GM23248 (cell line): Measurements from ENCODE around the gene GDF10. TPM values are rescaled to one million over a fixed set of nuclear protein-coding genes. Genes with fewer than 3 reads are reported as not detected.
A peak's percentile ranks its signal among the peaks of the same experiment; 100 is the strongest.

Experiments
- DNase-seq: peaks from one replicate; pipeline ENCODE4 v3.0.0-alpha.2; 2015
- H2AFZ ChIP-seq: fragments of 200-600 bp; sonication (generic); 2 replicates; pipeline ENCODE4 v1.6.1; 2016; ENCODE audit warnings: antibody characterized with exemption
- H3F3A ChIP-seq: fragments of 200-600 bp; sonication (generic); 2 replicates; pipeline ENCODE4 v1.6.1; 2016; ENCODE audit warnings: mild to moderate bottlenecking, antibody characterized with exemption, mixed run types; ENCODE audit not compliant: insufficient read depth
- H3K27ac ChIP-seq: fragments of 200-600 bp; sonication (generic); 2 replicates; pipeline ENCODE4 v1.5.1; 2016; ENCODE audit warnings: mild to moderate bottlenecking
- H3K27me3 ChIP-seq: fragments of 200-600 bp; sonication (generic); replicated peaks from 2 replicates; pipeline ENCODE4 v1.6.1; 2016; ENCODE audit warnings: mild to moderate bottlenecking; ENCODE audit not compliant: insufficient read depth
- H3K36me3 ChIP-seq: fragments of 200-600 bp; sonication (generic); 2 replicates; pipeline ENCODE4 v1.6.1; 2016; ENCODE audit warnings: low read depth, mild to moderate bottlenecking
- H3K4me1 ChIP-seq: fragments of 200-600 bp; sonication (generic); 2 replicates; pipeline ENCODE4 v1.6.1; 2016; ENCODE audit warnings: mild to moderate bottlenecking; ENCODE audit not compliant: insufficient read depth
- H3K4me2 ChIP-seq: fragments of 200-600 bp; sonication (generic); one replicate; pipeline ENCODE4 v1.6.1; 2016; ENCODE audit warnings: mild to moderate bottlenecking; ENCODE audit not compliant: unreplicated experiment
- H3K4me3 ChIP-seq: fragments of 200-600 bp; sonication (generic); 2 replicates; pipeline ENCODE4 v1.5.1; 2016; ENCODE audit warnings: mild to moderate bottlenecking
- H3K79me2 ChIP-seq: fragments of 200-600 bp; sonication (generic); 2 replicates; pipeline ENCODE4 v1.6.1; 2016; ENCODE audit warnings: mild to moderate bottlenecking; ENCODE audit not compliant: insufficient read depth
- H3K9ac ChIP-seq: fragments of 200-600 bp; sonication (generic); 2 replicates; pipeline ENCODE4 v1.6.1; 2016; ENCODE audit warnings: mild to moderate bottlenecking
- H3K9me2 ChIP-seq: fragments of 200-600 bp; sonication (generic); 2 replicates; pipeline ENCODE4 v1.6.1; 2016; ENCODE audit warnings: mixed run types, mild to moderate bottlenecking, moderate library complexity; ENCODE audit not compliant: insufficient read depth
- H3K9me3 ChIP-seq: fragments of 200-600 bp; sonication (generic); one replicate; pipeline ENCODE4 v1.6.1; 2017; ENCODE audit warnings: low read depth
- H4K20me1 ChIP-seq: fragments of 200-600 bp; sonication (generic); 2 replicates; pipeline ENCODE4 v1.6.0; 2016; ENCODE audit not compliant: insufficient read depth
- EZH2 ChIP-seq: fragments of 200-600 bp; sonication (generic); IDR thresholded peaks from 2 replicates; pipeline ENCODE4 v1.6.1; 2018; ENCODE audit warnings: antibody characterized with exemption, mild to moderate bottlenecking; ENCODE audit not compliant: insufficient read depth, poor library complexity, severe bottlenecking
- EZH2phosphoT487 ChIP-seq: fragments of 200-600 bp; sonication (generic); IDR thresholded peaks from 2 replicates; pipeline ENCODE4 v1.6.1; 2018; ENCODE audit warnings: antibody characterized with exemption, moderate library complexity, mild to moderate bottlenecking, low read depth; ENCODE audit not compliant: insufficient read depth
- WGBS, 2 experiments: methylation state at CpG; one replicate each; pipeline ENCODE4 v1.1.6; 2015 to 2017; ENCODE audit warnings: low lambda C conversion rate in 2 of 2, low coverage in 1 of 2; ENCODE audit errors: missing lambda C conversion rate in 2 of 2; 5-methylcytosine and 5-hydroxymethylcytosine counted together
- in situ Hi-C: fragments of 300-500 bp; cut with MboI; formaldehyde crosslinking; loops from 2 replicates; pipeline ENCODE4 v1.15.0; 2020
- polyA plus RNA-seq: library from polyadenylated mRNA; unstranded; fragments of >200 nt; fragmentation: Nextera tagmentation; extraction: Ambion mirVana; gene quantifications from 2 replicates; pipeline ENCODE4 v1.2.1, GENCODE V29; 2016
- total RNA-seq: library from RNA; depleted of rRNA; stranded (reverse); fragments of >200 nt; shearing (Covaris generic); gene quantifications from 2 replicates; pipeline ENCODE4 v1.2.3, GENCODE V29; 2014

The GDF10 gene
- total and polyA plus RNA-seq, 2 experiments from 2014 or later: 0.08 to 0.22 TPM

DNA sequence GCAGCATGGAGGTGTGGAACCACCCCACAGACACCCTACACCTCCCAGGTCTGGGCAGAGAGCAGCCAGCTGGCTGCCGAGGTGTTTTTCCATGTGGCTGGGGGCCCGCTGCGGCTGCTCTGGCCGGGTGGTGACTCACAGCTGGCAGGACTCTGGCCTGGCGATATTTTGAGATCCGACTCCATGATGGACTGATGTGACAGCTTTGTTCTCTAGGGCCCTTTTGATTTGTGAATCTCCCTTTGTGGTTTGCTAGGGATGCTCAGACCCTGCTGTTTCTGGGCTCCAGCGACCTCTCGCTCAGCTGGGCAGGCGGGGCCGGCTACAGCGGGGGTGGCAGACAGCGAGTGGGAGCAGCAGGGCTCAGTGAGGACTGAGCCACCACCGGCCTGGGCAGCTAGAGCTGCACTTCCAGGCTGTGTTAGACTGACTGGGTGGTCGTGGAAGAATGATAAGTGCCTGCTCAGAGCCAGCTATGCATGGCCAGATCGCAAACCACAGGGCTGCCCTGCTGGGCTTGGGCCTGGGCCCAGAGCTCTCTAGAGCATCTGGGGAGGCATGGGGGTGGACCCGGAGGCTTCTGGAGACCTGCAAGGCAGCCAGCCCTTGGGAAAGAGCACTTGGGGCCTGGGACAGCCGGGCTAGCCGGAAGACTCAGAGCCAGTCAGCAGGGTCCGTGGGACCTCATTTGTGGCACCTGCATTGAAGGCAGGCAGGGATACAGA lies 46.2 kb upstream of the GDF10 start:
- H3K79me2 ChIP-seq: no peaks in the 10 kb centered on the region
- H3K36me3 ChIP-seq: no peaks in the 10 kb centered on the region
- H3K9me3 ChIP-seq: no peaks in the 10 kb centered on the region
- 11 to 30% methylated on average over 19 of the region's 19 CpGs for WGBS, 2 experiments
- peaks cover 21% of the 10 kb centered on the region for H3K27me3 ChIP-seq
- no peak overlapping the region for H2AFZ ChIP-seq
- H3K9ac ChIP-seq: no peak overlapping the region
- H4K20me1 ChIP-seq: no peaks in the 10 kb centered on the region
- no peaks in the 10 kb centered on the region for H3K4me1 ChIP-seq
- peak overlapping the region; percentile 21 for H3K4me2 ChIP-seq
- peaks cover 5% of the 10 kb centered on the region; the same call in 1 of the 2 replicates for H3F3A ChIP-seq
- H3K4me3 ChIP-seq: no peak overlapping the region
- peak; percentile 70 for DNase-seq
- H3K9me2 ChIP-seq: no peaks in the 10 kb centered on the region
- TF ChIP-seq EZH2phosphoT487: no peak
- TF ChIP-seq EZH2: no peak
- H3K27ac ChIP-seq: no peak overlapping the region
- in situ Hi-C loops: no loop called here

- no peak overlapping the region for H3K9ac ChIP-seq
- H3F3A ChIP-seq: peaks cover 5% of the 10 kb centered on the region; the same call in 1 of the 2 replicates
- no peaks in the 10 kb centered on the region for H4K20me1 ChIP-seq
- no peaks in the 10 kb centered on the region for H3K4me1 ChIP-seq
- H3K27me3 ChIP-seq: peaks cover 29% of the 10 kb centered on the region
- H3K27ac ChIP-seq: no peak overlapping the region
- H3K4me2 ChIP-seq: no peak overlapping the region
- DNase-seq: no peak
- H3K79me2 ChIP-seq: no peaks in the 10 kb centered on the region
- H2AFZ ChIP-seq: no peak overlapping the region
- 65 to 79% methylated on average over 2 of the region's 2 CpGs for WGBS, 2 experiments
- H3K9me3 ChIP-seq: no peaks in the 10 kb centered on the region
- H3K4me3 ChIP-seq: no peak overlapping the region
- no peaks in the 10 kb centered on the region for H3K9me2 ChIP-seq
- H3K36me3 ChIP-seq: no peaks in the 10 kb centered on the region
- TF ChIP-seq EZH2phosphoT487: no peak
- in situ Hi-C loops: no loop called here
Measured at GRCh38 chr10:47254611-47255010, 45.4 kb upstream of the GDF10 start.

GRCh38 chr10:47255033-47255813 lies 44.8 kb upstream of the GDF10 start:
- H3K9me2 ChIP-seq: no peaks in the 10 kb centered on the region
- no peaks in the 10 kb centered on the region for H3K4me1 ChIP-seq
- no peak overlapping the region for H3K4me3 ChIP-seq
- 66 to 71% methylated on average over 10 of the region's 10 CpGs for WGBS, 2 experiments
- DNase-seq: no peak
- H3K9ac ChIP-seq: no peak overlapping the region
- no peaks in the 10 kb centered on the region for H3K79me2 ChIP-seq
- H3K36me3 ChIP-seq: no peaks in the 10 kb centered on the region
- no peaks in the 10 kb centered on the region for H3K9me3 ChIP-seq
- no peak overlapping the region for H2AFZ ChIP-seq
- H3K27ac ChIP-seq: no peak overlapping the region
- no peak for TF ChIP-seq EZH2phosphoT487
- no peak for TF ChIP-seq EZH2
- peaks cover 35% of the 10 kb centered on the region for H3K27me3 ChIP-seq
- no peaks in the 10 kb centered on the region for H4K20me1 ChIP-seq
- H3K4me2 ChIP-seq: no peak overlapping the region
- peaks cover 5% of the 10 kb centered on the region; the same call in 1 of the 2 replicates for H3F3A ChIP-seq
- in situ Hi-C loops: no loop called here

DNA sequence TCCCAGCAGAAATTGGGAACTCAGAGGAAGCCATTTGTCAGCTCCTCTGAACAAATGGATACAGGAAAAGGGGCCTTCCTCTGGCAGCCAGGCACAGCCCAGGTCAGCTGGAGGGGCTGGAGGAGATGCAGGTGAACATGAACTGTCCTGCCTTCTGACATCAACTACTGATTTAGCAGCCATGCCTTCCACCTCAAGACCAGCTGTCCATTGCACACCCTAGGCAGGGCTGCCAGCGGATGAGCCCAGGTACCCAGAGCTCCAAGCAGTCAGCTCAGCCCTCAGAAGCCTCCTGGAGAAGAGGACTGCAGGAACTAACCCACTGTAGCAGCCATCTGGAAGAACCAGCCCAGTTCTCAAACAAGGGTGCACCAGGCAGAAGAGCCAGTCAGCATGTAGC lies 44.1 kb upstream of the GDF10 start:
- no peak for DNase-seq
- no peaks in the 10 kb centered on the region for H3K9me3 ChIP-seq
- no peaks in the 10 kb centered on the region for H3K9me2 ChIP-seq
- H4K20me1 ChIP-seq: no peaks in the 10 kb centered on the region
- no peak overlapping the region for H3K4me3 ChIP-seq
- no peak overlapping the region for H2AFZ ChIP-seq
- no peaks in the 10 kb centered on the region for H3K4me1 ChIP-seq
- H3K27me3 ChIP-seq: peaks cover 41% of the 10 kb centered on the region
- H3K27ac ChIP-seq: no peak overlapping the region
- H3K4me2 ChIP-seq: no peak overlapping the region
- WGBS, 2 experiments: 80 to 81% methylated on average over 1 of the region's 1 CpG
- H3K9ac ChIP-seq: no peak overlapping the region
- in situ Hi-C loops: no loop called here
- H3K36me3 ChIP-seq: no peaks in the 10 kb centered on the region
- peaks cover 5% of the 10 kb centered on the region; the same call in 1 of the 2 replicates for H3F3A ChIP-seq
- TF ChIP-seq EZH2: no peak
- TF ChIP-seq EZH2phosphoT487: no peak
- no peaks in the 10 kb centered on the region for H3K79me2 ChIP-seq
